HG02763 (cell line): Measurements from ENCODE around the gene CPXM2.

Source experiments
- ATAC-seq: cut with Tn5 transposase; IDR thresholded peaks from one replicate; pipeline ENCODE4 v1.9.1; 2021; ENCODE audit warnings: mild to moderate bottlenecking, moderate library complexity; ENCODE audit not compliant: unreplicated experiment

Gene CPXM2

GRCh38 chr10:123852411-123852951, 39.1 kb downstream of the CPXM2 start:
- ATAC-seq: no peak

- ATAC-seq: peak; percentile 82
Observed at GRCh38 chr10:123848564-123849457, 42.8 kb downstream of the CPXM2 start.

DNA sequence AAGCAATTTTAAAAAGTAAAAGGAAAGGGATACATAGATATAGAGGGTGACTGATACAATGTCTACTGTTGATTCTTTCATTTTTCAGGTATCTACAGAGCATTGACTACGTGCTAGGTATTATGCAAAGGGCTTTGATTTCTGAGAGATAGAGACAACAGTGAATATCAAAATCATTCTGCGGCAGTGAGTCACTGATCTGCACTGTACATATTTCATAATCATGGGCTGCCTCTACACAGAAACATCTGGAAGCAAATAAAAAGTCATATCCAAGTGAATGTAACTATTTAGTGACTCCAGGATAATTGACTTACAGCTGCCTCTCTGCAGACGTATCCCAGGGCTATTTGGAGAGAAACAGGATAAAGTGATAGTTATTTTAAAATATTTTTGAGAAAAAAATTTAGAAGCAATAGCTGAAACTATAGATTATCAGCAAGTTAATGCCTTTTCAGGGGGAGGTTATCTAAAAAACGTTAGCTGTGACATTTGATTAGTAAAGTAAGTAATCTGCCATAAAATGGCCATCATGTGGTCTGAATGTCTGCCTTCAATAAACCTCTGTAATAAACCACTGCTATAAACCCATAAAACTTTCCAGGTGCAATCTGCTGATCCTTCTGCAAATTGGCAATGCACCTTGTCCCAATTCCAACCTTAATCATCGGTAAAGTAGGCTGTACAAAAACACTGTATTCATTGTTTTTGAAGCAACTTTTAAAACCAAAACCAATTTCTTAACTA, 43.7 kb downstream of the CPXM2 start:
- no peak for ATAC-seq

GRCh38 chr10:123843835-123844234, 47.8 kb downstream of the CPXM2 start:
- ATAC-seq: no peak

GRCh38 chr10:123842692-123843385, 48.8 kb downstream of the CPXM2 start:
- ATAC-seq: no peak

GRCh38 chr10:123841560-123841959, 50.0 kb downstream of the CPXM2 start:
- ATAC-seq: no peak

- ATAC-seq: no peak
Observed at GRCh38 chr10:123841115-123841514, 50.5 kb downstream of the CPXM2 start.

DNA sequence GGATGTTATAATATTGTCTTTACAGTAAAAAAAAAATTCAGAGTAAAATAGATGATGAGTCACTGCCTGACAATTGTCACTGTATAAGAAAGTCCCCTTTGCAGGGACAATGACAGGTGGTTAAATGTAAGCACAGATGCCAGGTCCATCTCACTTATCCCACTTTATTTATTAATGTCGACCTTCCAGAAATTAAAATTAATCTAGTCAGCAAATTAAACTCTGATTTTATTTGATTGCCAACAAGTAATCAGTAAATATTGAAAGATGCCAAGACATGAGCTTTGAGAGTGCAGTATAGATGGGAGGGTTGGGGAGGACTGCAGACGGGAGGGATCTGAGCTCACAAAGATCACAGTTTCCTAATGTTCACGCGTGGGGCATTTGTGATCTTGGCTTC, 50.9 kb downstream of the CPXM2 start:
- no peak for ATAC-seq

GRCh38 chr10:123838596-123839310, 52.9 kb downstream of the CPXM2 start:
- ATAC-seq: no peak

DNA sequence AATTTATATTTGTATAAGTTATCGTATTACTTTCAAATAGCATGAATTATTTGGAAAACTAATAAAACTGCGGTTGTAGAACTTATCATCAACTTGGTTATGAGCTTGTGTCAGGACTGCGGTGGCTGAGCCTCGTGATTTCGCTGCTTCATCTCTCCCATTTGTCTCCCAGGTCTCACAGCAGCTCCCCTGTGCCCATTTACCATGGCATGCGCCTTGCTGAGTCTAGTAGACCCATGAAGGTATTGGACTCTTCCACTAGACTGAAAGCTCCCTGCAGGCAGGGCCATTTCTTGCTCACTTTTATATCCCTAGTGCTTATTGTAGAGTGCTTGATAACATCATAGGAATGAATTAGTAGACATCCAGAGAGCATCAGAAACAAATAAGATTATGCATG, 53.9 kb downstream of the CPXM2 start:
- ATAC-seq: no peak

DNA sequence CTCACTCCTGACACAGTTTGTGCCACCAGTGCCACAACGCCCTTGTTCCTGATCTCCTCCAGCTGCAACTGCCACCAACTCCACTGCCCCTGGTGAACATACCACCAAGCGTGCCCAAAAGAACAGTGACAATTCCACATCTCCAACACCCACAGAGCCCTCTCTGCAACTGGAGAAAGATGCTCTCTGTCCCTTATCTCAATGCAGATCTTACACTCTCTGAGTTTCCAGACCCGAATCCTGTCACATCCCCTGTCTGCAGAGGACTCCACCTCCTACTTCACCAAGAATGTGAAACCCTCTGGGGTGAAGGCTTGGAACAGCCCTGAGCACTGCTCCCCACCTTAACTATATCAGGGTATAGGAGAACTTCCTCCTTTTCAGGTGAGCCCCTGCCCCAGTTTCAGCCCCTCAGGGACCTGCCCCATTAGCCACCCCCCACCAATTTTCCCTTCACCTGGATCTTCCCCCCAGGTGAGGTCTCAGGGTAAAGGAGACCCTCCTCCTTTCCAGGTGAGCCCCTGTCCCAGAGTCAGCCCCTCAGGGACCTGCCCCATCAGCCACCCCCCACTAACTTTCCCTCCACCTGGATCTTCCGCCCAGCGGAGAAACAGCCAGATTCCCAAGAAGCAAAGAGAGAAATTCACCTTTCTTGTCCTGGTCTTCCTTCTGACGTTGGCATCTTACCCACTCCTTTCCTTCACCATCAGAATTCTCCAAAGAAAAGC, 55.0 kb downstream of the CPXM2 start:
- no peak for ATAC-seq

GRCh38 chr10:123835575-123835974, 56.0 kb downstream of the CPXM2 start:
- peak; percentile 82 for ATAC-seq

- no peak for ATAC-seq
Observed at GRCh38 chr10:123833170-123833850, 58.3 kb downstream of the CPXM2 start.

- ATAC-seq: no peak
Observed at GRCh38 chr10:123831259-123831658, 60.3 kb downstream of the CPXM2 start.

- ATAC-seq: no peak
Observed at GRCh38 chr10:123821136-123821535, 70.5 kb downstream of the CPXM2 start.

- ATAC-seq: no peak
Observed at GRCh38 chr10:123809632-123810031, 82.0 kb downstream of the CPXM2 start.

- ATAC-seq: no peak
Observed at GRCh38 chr10:123808906-123809305, 82.7 kb downstream of the CPXM2 start.

DNA sequence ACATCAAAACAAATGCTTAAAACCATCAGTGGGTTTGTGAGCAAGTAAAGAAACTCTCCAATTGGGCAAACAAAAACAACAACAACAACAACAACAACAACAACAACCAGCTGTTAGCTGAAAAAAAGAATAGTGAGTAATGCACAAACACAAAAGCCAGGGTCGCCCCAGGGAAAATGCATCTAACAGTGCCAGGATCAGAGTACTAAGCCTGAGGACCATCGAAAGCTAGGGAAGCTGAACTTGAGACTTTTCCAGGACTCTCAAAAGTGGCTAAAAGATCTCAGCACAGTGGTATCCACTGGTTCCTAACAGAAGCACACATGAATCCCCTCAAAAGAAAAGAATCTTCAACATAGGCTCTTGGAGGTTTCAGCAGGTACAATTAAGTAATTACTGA, 83.3 kb downstream of the CPXM2 start:
- ATAC-seq: no peak

GRCh38 chr10:123807444-123808035, 84.1 kb downstream of the CPXM2 start:
- ATAC-seq: no peak
